ENCODE measurements around the gene LCN15.

GRCh38 chr9:136723362-136723976 is 40.8 kb downstream of the LCN15 start:
- TF ChIP-seq, protein P1, sequence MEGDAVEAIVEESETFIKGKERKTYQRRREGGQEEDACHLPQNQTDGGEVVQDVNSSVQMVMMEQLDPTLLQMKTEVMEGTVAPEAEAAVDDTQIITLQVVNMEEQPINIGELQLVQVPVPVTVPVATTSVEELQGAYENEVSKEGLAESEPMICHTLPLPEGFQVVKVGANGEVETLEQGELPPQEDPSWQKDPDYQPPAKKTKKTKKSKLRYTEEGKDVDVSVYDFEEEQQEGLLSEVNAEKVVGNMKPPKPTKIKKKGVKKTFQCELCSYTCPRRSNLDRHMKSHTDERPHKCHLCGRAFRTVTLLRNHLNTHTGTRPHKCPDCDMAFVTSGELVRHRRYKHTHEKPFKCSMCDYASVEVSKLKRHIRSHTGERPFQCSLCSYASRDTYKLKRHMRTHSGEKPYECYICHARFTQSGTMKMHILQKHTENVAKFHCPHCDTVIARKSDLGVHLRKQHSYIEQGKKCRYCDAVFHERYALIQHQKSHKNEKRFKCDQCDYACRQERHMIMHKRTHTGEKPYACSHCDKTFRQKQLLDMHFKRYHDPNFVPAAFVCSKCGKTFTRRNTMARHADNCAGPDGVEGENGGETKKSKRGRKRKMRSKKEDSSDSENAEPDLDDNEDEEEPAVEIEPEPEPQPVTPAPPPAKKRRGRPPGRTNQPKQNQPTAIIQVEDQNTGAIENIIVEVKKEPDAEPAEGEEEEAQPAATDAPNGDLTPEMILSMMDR (IDR thresholded peaks at IDR 0.05), result no peak
- TF ChIP-seq POLR2A (IDR thresholded peaks at IDR 0.05), result no peak

Measured in heart left ventricle (tissue), 13 donors.